ENCODE data around the gene RAP1A.

DNA sequence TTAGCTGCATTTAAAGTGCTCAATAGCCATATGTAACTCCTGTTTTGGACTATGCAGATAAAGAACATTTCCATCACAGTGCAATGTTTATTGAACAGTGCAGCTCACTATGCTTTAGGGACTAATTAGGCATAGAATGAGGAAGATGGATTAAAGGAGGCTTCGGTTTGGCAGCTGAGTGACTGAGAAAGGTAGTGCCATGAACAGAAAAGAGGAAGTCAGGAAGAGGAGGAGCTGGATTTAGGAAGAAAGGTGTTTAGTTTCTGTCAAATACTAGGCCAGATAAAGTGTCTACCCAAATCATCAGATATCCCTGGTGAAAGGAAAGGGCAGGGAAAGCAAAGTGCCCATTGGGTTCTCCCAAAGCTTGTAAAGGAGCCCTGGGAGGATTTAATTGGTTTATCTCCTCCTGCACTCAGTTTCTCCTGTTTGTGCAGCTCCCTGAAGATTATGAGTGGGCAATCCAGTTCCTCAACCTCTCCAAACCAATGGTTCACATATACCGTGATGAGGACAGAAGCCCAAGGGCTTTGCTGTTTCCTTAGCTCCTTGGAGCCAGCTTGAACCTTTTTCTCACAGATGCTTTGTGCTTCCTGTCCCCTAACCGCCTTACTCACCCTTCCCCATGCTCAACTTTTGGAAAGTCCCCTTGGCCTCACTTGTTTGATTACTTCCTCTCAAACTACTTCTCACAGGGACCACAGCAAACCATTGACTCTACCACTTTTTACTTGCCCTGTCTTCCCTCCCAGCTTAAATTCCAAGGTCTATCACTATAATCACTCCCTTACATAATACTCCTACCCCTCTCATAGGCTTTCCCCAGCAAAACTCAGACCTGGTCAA, 3.5 kb upstream of the RAP1A start:
- no peak for TF ChIP-seq POLR2A (IDR thresholded peaks at IDR 0.05)
- TF ChIP-seq, protein P1, sequence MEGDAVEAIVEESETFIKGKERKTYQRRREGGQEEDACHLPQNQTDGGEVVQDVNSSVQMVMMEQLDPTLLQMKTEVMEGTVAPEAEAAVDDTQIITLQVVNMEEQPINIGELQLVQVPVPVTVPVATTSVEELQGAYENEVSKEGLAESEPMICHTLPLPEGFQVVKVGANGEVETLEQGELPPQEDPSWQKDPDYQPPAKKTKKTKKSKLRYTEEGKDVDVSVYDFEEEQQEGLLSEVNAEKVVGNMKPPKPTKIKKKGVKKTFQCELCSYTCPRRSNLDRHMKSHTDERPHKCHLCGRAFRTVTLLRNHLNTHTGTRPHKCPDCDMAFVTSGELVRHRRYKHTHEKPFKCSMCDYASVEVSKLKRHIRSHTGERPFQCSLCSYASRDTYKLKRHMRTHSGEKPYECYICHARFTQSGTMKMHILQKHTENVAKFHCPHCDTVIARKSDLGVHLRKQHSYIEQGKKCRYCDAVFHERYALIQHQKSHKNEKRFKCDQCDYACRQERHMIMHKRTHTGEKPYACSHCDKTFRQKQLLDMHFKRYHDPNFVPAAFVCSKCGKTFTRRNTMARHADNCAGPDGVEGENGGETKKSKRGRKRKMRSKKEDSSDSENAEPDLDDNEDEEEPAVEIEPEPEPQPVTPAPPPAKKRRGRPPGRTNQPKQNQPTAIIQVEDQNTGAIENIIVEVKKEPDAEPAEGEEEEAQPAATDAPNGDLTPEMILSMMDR (IDR thresholded peaks at IDR 0.05 in 4 of 5, conservative IDR thresholded peaks at IDR 0.05 in 1 of 5): no peak

Data from gastrocnemius medialis (tissue), 4 donors.